GM19324 (cell line): ENCODE data around the gene ACOT7.

ENCODE experiments used
- ATAC-seq: cut with Tn5 transposase; IDR thresholded peaks from one replicate; pipeline ENCODE4 v1.9.1; 2021; ENCODE audit warnings: mild to moderate bottlenecking, moderate library complexity; ENCODE audit not compliant: unreplicated experiment, low FRiP score

The ACOT7 gene

DNA sequence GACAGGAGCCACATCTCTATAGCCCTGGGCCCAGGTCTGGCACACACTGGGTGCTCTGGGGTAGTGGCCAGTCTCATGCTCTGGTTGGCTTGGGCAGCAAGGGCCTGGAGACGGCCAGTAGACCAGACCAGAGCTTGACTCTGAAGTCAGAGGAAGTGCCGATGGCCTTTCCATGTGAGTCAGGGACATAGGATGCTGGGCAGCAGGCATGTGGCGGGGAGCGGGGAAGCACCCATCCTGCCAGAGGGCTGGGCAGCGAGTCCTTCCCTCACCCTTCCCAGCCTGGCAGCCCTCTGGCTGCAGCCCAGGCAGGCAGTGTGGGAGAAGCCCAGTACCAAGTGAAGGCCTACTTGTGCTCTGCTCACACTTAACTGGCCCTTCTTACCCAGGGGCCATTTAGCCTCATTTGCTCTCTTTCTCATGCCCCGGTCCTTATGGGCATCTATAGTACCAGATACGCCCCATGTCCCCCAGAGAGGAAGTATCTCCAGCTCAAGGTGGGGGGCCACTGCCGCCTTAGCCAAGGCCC is 136.0 kb downstream of the ACOT7 start:
- ATAC-seq: no peak

DNA sequence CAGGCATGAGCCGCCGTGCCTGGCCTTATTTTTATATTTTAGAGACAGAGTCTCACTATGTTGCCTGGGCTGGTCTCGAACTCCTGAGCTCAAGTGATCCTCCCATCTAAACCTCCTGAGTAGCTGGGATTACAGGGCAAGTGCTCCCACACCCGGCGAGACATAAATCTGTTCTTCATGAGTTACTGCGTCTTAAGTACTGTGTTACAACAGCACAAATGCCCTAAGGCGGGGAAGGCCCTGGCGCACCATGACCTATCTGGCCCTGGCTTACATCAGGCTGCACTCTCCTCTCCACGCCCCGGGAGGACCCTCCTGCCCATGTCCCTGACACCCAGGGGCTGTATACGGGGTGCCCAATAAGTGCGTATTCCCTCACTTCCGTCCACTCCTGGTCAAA is 136.9 kb downstream of the ACOT7 start:
- no peak for ATAC-seq

DNA sequence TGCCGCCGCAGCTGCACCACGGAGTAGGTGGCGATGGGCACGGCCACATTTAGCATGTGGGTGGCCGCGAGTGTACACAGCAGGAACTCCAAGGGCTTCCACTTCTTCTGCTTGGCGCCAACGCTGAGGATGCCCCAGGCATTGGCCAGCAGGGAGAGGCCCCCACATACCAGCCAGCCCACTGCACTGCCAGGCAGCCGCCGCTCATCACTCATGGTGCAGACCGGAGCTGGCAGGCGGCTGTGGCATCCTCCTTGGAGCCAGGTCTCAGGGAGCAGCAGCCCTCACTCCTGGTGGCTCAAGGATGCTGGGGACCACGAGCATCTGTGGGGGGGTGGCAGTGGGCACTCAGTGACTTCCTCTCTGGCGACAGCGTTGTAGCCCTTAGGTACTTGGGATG is 138.9 kb downstream of the ACOT7 start:
- no peak for ATAC-seq

DNA sequence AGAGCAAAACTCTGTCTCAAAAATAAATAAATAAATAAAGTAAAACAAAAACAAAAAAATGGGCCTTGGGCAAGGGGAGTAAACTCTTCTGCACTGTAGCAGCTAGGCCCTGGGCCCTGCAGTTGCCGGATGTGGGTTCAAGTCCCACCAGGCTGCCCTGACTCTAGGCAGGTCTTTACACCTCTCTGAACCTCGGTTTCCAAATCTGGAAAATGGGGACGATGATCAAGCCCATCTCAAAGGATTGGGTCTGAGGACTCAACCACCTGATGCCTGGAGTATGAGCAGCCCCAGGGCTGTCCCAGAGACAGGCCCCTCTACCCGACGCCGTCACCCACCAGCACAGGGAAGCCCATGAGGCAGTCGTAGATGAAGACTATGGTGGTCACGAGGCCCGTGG is 140.2 kb downstream of the ACOT7 start:
- ATAC-seq: no peak

DNA sequence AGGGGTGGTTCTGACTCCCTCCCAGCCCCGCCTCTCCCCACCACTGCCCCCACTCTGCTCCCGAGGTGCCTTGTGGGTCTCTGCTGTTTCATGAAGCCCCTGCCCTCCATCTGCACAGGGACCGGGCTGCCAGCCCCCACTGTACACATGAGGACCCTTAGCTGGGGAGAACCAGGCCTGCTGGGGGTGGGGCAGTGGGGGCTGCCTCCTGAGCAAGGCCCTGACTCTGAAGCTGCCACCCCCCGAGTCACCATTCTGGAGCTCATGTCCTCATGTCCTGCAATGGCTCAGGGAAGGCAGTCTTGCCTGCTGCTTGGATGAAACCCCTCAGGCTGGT is 141.2 kb downstream of the ACOT7 start:
- ATAC-seq: no peak

DNA sequence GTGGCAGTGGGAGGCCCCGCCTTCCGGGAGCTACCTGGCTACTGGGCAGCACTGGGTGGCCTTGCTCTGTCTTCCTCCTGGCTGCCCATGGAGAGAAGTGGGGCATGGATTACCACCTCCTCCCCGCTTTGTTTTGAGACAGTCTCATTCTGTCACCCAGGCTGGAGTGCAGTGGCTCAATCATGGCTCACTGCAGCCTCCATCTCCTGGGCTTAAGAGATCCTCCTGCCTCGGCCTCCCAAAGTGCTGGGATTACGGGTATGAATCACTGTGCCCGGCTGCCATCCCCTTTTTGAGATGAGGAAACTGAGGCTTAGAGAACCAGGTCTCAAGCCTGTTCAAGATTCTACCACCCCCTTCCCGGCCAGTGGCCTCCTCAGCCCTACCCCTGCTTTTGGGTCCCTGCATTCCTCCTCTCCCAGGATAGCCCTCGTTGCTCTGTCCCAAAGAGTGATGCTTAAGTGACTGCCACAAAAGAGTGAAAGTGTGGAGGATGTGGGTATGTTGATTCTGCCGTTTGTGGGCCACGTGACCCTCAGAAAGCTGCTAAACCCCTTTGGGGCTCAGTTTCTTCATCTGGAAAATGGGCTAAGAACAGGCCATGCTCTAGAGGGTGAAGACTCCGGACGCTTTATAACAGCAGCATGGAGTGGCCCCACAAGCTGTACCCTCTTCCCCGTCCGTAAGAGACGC is 141.7 kb downstream of the ACOT7 start:
- ATAC-seq: no peak

DNA sequence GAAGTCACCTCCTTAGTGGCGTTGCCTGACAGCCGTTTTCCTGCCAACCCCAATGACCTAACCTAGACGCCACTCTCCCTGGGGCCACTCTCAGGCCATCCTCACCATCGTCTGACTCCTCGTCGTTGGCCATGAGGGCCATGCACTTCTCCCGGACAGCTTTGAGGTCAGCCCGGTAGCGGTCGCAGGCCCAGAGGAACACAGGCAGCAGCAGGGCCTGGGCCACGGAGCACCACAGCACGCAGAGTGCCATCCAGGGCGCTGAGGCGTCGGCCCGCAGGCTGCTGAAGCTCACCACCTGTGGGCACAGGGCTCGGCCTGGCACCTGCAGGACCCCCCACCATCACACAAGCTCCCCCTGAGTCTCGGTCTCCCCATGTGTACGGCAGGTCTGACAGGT is 142.3 kb downstream of the ACOT7 start:
- no peak for ATAC-seq

DNA sequence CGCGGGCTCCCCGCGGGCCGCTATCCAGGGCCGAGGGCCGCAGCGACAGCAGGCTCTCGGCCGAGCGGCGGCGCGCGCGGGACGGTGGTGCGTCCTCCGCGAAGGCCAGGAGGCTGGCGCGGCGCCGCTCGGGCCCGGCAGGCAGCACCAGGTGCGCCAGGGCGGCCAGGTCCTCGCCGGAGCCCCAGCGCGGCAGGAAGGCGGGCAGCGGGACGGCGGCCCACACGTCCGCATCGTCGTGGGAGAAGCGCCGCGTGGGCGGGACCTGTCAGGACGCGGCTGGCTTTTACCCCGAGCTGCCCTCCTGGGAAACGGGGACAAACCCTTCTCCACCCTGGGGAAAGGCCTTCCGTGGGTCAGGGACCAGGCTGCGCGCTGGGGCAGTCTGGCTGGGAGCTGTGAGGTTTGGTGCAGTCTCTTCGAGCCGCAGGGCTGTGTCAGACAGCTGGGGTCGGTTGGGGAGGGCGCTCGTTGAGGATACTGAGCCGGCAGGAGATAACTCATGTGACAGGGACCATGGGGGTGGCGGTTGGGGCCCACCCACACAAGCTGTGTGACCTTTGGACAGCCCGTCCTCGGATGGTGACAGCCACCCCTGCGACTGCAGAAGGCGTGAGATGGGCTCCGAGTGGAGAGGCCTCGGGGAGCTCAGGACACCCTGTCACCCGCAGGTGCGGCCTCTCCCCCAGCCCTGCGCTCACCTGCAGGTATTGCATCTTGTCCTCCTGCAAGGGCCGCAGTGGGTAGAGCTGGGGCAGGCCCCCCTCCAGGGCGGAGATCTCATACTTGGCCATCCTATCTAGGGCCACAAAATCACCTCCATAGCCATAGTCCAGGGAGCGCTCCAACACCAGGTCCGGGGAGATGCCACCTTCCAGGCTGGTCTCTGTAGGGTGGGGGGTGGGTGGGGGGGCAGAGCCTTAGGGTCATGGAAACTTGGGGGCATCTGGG is 143.6 kb downstream of the ACOT7 start:
- ATAC-seq: no peak

DNA sequence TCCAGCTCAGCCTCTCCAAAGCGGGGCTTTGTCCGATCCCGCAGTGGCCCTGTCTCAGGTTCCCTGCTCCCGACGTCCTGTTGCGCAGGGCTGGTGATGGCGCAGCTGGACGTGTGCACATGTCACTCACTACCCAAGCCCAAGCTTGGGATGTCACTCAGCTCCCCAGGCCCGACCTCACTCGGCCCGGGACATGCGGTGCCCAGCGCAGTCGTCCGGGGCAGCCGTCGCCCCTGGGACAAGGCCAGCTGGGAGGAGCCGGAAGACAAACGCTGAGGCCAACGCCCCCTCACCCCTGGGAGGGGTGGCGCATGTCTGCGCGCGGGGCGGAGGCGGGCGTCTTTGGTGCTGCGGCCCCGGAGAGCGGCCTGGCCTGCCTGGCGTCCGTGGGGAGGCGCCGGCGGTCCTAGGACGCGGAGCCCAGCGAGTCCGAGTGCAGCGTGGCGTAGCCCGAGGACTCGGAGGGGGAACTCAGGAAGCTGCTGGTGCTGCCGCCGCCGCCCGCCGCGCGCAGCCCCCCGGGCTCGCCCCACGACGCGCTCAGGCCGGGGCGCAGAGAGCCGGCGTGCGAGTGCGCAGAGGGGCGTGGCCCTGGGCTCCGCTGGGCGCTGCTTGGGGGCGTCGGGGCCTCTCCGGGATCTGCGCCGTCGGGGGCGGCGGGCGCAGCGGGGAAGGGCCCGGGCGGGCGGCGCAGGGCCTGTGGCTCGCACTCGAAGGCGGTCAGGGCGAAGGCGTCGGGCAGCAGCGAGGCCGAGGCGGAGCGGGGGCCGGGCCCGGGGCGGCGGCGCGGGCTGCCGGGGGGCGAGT is 144.4 kb downstream of the ACOT7 start:
- no peak for ATAC-seq

DNA sequence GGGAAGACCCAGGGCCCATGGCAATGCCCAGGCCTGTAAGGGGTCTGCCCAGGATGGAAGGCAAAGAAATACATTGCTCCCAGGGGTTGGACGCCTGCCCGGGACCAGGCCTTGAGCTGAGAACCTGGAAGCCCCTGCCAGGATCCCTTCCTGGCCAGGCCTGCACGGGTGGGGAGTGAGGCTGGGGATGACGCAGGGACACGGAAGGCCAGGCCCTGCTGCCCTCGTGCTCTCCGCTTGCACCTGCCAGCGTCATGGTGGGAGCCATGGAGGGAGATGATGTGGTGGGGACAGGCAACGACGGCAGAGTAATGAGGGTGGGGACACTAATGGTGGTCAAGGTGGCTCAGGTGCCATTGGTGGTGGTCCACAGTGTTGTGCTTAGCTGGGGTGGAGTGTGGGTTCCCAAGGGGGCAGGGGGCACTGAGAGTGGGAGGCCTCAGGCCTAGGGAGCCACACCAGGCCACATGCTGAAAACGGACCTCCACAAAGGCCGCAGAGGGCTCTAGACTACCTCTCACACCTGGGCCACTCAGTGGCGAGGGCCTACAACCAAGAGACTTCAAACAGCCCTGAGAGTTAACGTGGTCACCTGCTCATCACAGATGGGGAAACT is 145.3 kb downstream of the ACOT7 start:
- no peak for ATAC-seq

DNA sequence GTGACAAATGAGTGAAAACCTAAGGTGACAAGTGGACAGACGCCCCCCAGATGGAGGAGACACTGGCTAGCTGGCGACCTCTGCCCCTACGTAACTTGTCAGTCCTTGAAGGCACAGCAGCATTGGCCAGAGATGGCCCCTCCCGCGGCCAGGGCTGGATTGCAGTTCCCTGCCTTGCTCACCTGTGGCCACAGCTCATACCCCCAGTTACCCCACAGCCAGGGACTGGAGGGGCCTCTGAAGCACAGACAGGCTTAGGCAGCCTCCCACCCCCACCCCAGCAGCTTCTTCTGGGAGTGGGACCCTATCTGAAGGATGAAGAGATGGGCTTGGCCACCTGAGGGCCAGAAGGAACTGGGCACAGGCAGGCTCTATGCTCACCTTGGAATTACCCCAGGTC is 145.9 kb downstream of the ACOT7 start:
- ATAC-seq: no peak

DNA sequence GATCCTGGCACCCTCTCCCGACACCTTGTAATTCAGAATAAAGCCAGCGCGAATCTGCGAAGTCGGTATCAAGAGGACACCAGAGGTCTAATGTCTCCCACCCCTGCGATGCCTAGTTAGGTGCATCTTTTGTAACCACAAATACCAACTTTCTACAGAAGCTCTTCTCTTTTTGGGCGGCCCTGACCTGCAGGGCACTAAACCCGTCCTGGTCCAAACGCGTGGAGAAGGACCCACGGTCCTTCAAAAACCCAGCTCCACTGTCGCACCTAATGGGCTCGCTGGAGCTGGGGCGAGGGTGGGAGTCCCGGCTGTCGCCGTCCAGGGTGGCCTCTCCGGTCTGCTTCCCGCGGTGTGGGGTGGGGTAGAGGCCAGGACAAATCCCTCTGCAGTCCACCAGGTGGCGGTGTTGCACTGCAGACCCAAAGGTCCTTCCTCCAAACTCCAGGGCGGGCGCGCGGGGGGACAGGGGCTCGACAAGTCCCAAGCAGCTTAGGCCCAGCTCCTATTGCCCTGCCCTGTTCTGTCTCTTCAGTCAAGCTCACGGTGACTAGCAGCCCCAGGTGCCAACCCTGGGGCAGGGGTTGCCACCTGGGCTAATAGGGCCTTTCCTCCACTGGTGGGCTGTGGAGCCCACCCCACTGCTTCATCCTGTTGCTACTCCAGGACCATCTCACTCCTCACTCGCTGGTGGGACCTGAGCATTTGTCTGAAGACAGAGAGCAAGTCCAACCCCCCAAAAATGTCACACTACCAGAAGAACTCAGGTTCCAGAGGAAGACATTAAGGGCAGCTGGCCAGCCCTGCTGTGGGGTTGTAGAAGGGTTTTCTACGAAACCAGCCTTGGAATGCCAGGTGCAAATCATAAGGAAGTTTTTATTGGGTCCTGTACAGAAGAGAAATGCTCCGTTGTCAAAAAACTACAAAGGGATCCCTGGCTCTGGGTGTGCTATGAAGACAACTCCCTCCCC is 146.8 kb downstream of the ACOT7 start:
- ATAC-seq: no peak

DNA sequence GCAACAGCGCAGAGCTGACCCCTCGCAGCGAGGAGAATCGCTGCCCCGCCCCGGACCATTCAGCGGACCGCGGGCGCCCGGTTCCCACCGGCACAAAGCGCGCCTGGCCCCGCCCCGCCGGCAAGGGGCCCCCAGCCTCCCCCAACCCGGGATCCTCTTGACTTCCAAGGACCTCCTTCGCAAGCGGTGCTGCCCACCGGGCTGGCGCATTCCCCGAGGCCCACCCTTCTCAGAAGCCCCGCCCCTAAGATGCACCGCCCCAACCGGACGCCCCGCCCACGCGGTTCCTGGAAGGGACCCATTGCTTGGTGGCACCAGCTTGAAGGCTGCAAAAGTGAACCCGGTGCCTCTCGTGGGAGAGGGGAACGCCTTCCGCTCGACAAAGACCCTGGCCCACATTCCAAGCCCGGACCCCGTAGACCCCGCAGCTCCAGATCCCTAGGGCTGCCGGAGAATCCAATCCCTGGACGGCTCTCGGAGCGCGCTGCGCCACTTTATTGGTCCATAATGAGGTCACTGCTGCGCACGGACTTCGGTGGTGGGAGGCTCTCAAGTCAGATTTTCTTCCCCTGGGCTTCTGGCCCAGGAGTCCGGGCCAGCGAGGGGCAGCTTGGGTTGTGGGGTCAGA is 147.6 kb downstream of the ACOT7 start:
- ATAC-seq: no peak

DNA sequence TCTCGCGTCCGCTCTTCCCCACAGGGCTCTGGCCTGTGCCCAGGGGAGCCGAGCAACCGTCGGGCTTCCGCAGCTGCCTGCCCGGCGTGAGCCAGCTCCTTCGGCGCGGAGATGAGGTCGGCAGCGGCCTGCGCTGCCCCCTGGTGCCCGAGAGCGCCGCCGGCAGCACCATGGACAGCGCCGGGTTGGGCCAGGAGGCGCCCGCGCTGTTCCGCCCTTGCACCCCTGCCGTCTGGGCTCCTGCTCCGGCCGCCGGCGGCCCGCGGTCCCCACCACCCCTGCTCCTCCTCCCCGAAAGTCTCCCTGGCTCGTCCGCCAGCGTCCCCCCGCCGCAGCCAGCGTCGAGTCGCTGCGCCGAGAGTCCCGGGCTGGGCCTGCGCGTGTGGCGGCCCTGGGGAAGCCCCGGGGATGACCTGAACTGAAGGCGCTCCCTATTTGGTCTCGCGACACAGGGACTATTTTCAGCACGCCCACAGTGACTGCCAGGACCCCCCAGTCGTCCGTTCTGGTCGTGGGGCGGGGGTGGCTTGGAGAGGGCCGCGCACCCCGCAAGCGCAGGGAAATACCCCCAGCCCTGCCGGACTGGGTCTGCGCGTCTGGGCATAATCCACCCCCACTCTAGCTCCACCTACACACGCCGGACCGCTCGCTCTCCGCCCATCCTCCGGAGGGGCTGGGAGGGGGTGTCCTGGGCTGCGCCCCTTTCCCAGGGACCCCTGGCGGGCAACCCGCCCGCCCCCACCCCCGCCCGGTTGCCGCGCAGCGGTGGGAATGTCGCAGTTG is 148.3 kb downstream of the ACOT7 start:
- peak; percentile 42 for ATAC-seq

DNA sequence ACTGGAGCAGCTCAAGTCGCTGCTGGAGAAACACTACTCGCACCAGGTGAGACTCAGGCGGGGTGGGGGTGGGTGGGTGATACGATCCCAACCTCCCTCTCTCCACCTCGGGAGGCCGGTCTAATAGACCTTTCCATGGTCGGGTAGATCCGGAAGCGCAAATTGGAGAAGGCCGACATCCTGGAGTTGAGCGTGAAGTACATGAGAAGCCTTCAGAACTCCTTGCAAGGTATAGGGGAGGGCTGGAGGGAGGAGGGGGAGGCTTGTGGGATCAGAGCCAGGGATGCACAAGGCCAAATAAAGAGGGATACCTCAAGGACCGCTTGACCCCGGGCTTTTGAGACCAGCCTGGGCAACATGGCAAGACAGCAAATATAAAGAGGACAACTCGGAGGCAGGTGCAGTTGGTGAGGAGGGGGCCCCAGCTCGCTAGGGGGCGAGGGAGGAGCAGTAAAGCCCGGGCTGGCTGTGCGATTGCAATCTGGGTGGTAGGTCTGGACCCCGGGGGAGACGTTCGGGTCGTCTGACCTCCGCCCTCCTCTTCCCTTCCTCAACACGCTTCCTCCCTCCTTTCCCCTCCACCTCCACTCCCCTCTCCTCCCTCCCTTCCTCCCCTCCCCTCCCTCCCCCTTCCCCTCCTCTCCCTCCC is 149.0 kb downstream of the ACOT7 start:
- no peak for ATAC-seq

DNA sequence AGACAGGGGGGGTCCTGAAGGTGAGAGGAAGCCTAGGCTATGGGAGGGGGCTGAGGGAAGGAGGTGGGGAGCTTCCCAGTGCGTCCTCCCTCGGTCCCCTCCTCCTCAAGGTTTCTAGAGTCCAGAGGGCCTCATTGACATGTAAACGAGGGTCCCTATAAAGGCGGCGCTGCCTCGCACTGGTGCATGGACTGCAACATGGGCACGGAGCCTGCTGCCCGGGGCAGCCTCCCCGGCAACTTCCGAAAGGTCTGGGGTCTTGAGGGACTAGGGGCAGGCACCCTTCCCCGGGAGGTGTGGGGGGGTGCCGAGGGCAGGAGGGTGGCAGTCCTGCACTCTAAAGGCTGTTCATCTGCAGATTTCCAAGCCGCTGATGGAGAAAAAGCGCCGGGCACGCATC is 149.6 kb downstream of the ACOT7 start, which contains the start of gene HES3:
Gene HES3, plus strand, starts transcription at position 187 of the 400 bp plus-strand sequence. Its CDS starts 187 bp downstream, at position 374.
- ATAC-seq: no peak

DNA sequence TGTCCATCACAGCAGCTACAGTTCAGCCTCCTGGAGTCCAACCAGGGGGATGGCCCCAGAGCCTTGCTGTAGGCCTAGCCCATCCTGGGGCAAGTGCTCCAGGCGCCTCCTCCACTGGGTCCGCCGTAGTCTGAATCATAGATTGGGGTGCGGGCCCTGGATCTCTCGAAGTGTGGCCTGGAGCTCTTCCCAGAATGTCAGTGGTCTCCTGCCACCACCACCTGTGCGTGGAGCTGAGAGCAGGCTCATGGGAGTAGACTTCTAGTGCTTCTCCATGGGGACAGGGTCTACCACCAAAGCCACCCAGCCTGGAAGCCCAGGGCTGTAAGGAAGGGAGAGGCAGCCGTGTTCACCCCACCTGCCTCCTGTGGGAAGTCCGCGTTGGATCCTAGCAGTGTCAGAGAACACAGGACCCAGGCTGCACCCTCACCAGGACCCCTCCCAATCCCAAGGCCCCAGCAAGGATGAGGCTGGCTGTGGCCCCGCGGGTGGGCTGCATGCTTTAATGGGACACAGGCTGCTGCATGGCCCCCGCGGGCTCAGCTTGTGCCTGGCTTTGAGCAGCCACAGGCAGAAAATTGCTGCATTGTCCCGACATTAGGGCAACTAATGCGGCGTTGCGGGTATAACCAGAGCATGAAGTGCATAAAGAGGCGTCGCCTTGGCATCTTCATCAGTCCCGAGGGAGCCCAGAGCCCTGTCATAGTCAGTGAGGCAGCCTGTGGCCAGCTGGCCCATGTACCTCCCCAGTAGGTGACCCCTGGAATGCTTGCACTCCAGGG is 150.3 kb downstream of the ACOT7 start:
- ATAC-seq: no peak
